ENCODE results near the gene EPG5.
"Not testable (repeated sequence)": the region's sequence is repeated elsewhere in the genome, so short reads cannot be mapped to it uniquely, and the experiment has no call there.

Gene EPG5

GRCh38 chr18:45830917-45831316, 136.2 kb downstream of the EPG5 start:
- no peak for TF ChIP-seq CTCF (IDR thresholded peaks at IDR 0.05; ENCODE audit: low read depth, low read length)
- DNase-seq (ENCODE audit: extremely low read depth, low read depth), result no peak

- DNase-seq (ENCODE audit: extremely low read depth, low read depth), result no peak
- TF ChIP-seq CTCF (IDR thresholded peaks at IDR 0.05; ENCODE audit: low read depth, low read length), result no peak
Measured at GRCh38 chr18:45829855-45830254, 137.3 kb downstream of the EPG5 start.

- DNase-seq (ENCODE audit: extremely low read depth, low read depth), result no peak
Measured at GRCh38 chr18:45828917-45829811, 138.0 kb downstream of the EPG5 start.

GRCh38 chr18:45826716-45827115, 140.4 kb downstream of the EPG5 start:
- DNase-seq (ENCODE audit: extremely low read depth, low read depth), result not testable (repeated sequence)

More at GRCh38 chr18:45828917-45829811, 138.0 kb downstream of the EPG5 start:
- no peak for TF ChIP-seq CTCF (IDR thresholded peaks at IDR 0.05; ENCODE audit: low read depth, low read length)

- DNase-seq (ENCODE audit: extremely low read depth, low read depth), result no peak
- no peak for TF ChIP-seq CTCF (IDR thresholded peaks at IDR 0.05; ENCODE audit: low read depth, low read length)
Measured at GRCh38 chr18:45826084-45826483, 141.0 kb downstream of the EPG5 start.

GRCh38 chr18:45825258-45826044, 141.7 kb downstream of the EPG5 start, which contains the start of gene SIGLEC15:
TSS of gene SIGLEC15 (plus strand) at chr18:45825675. CDS start at chr18:45825729, 54 bp downstream.
- TF ChIP-seq CTCF (IDR thresholded peaks at IDR 0.05; ENCODE audit: low read depth, low read length), result no peak

GRCh38 chr18:45821711-45822110, 145.4 kb downstream of the EPG5 start:
- DNase-seq (ENCODE audit: extremely low read depth, low read depth), result no peak

More at GRCh38 chr18:45825258-45826044, 141.7 kb downstream of the EPG5 start, which contains the start of gene SIGLEC15:
- no peak for DNase-seq (ENCODE audit: extremely low read depth, low read depth)

More at GRCh38 chr18:45821711-45822110, 145.4 kb downstream of the EPG5 start:
- TF ChIP-seq CTCF (IDR thresholded peaks at IDR 0.05; ENCODE audit: low read depth, low read length), result no peak
